ENCODE results near the gene TSHZ1. TPM values are rescaled to one million over a fixed set of nuclear protein-coding genes. Genes with fewer than 3 reads are reported as not detected.

The TSHZ1 gene
- total and polyA plus RNA-seq, 4 donors = 4.2 to 6.6 (median 5.6) TPM

GRCh38 chr18:75337348-75337747, 126.8 kb downstream of the TSHZ1 start:
- Histone ChIP-seq H3K9me3 (ENCODE audit: control insufficient read depth in 4 of 4, low read length in 3 of 4) (no peaks in the 10 kb centered on the region), H3K27me3 (ENCODE audit: control insufficient read depth in 4 of 4, insufficient read depth in 4 of 4, low read length in 3 of 4) (no peaks in the 10 kb centered on the region), H3K9ac (ENCODE audit: low read depth in 1 of 2, low read length in 2 of 2) (no peak overlapping the region), H3K4me3 (ENCODE audit: low read depth in 1 of 3, low read length in 3 of 3) (no peak overlapping the region), H3K4me1 (ENCODE audit: control insufficient read depth in 4 of 4, insufficient read depth in 4 of 4, low read length in 3 of 4) (no peaks in the 10 kb centered on the region), H3K27ac (ENCODE audit: low read depth in 1 of 2, low read length in 2 of 2) (no peak overlapping the region), H3K36me3 (ENCODE audit: control insufficient read depth in 4 of 4, insufficient read depth in 3 of 4, low read depth in 1 of 4, low read length in 3 of 4) (no peaks in the 10 kb centered on the region)
- TF ChIP-seq SP1 (IDR thresholded peaks at IDR 0.05) (no peak), JUND (IDR thresholded peaks at IDR 0.05) (no peak)
- TF ChIP-seq, protein P1, sequence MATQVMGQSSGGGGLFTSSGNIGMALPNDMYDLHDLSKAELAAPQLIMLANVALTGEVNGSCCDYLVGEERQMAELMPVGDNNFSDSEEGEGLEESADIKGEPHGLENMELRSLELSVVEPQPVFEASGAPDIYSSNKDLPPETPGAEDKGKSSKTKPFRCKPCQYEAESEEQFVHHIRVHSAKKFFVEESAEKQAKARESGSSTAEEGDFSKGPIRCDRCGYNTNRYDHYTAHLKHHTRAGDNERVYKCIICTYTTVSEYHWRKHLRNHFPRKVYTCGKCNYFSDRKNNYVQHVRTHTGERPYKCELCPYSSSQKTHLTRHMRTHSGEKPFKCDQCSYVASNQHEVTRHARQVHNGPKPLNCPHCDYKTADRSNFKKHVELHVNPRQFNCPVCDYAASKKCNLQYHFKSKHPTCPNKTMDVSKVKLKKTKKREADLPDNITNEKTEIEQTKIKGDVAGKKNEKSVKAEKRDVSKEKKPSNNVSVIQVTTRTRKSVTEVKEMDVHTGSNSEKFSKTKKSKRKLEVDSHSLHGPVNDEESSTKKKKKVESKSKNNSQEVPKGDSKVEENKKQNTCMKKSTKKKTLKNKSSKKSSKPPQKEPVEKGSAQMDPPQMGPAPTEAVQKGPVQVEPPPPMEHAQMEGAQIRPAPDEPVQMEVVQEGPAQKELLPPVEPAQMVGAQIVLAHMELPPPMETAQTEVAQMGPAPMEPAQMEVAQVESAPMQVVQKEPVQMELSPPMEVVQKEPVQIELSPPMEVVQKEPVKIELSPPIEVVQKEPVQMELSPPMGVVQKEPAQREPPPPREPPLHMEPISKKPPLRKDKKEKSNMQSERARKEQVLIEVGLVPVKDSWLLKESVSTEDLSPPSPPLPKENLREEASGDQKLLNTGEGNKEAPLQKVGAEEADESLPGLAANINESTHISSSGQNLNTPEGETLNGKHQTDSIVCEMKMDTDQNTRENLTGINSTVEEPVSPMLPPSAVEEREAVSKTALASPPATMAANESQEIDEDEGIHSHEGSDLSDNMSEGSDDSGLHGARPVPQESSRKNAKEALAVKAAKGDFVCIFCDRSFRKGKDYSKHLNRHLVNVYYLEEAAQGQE (IDR thresholded peaks at IDR 0.05) = no peak
- WGBS = 90% methylated on average over 7 of the region's 7 CpGs
- DNase-seq (ENCODE audit: low spot score) = no peak

GRCh38 chr18:75338631-75339030, 128.0 kb downstream of the TSHZ1 start:
- TF ChIP-seq GABPA (IDR thresholded peaks at IDR 0.05 in 1 of 2, conservative IDR thresholded peaks at IDR 0.05 in 1 of 2) (no peak), RXRA (IDR thresholded peaks at IDR 0.05) (no peak), EGR1 (IDR thresholded peaks at IDR 0.05; ENCODE audit: low read depth in 2 of 2) (no peak), ZBTB33 (IDR thresholded peaks at IDR 0.05) (no peak), HNF4A (conservative IDR thresholded peaks at IDR 0.05) (no peak), RAD21 (IDR thresholded peaks at IDR 0.05) (no peak), FOXA2 (IDR thresholded peaks at IDR 0.05) (no peak), HNF4G (IDR thresholded peaks at IDR 0.05) (no peak)
- TF ChIP-seq, protein P2, sequence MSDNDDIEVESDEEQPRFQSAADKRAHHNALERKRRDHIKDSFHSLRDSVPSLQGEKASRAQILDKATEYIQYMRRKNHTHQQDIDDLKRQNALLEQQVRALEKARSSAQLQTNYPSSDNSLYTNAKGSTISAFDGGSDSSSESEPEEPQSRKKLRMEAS (IDR thresholded peaks at IDR 0.05) = no peak
- TF ChIP-seq, protein P1 (IDR thresholded peaks at IDR 0.05) = no peak
- TF ChIP-seq, protein P3, sequence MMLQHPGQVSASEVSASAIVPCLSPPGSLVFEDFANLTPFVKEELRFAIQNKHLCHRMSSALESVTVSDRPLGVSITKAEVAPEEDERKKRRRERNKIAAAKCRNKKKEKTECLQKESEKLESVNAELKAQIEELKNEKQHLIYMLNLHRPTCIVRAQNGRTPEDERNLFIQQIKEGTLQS (IDR thresholded peaks at IDR 0.05) = no peak
- TF ChIP-seq, protein P4, sequence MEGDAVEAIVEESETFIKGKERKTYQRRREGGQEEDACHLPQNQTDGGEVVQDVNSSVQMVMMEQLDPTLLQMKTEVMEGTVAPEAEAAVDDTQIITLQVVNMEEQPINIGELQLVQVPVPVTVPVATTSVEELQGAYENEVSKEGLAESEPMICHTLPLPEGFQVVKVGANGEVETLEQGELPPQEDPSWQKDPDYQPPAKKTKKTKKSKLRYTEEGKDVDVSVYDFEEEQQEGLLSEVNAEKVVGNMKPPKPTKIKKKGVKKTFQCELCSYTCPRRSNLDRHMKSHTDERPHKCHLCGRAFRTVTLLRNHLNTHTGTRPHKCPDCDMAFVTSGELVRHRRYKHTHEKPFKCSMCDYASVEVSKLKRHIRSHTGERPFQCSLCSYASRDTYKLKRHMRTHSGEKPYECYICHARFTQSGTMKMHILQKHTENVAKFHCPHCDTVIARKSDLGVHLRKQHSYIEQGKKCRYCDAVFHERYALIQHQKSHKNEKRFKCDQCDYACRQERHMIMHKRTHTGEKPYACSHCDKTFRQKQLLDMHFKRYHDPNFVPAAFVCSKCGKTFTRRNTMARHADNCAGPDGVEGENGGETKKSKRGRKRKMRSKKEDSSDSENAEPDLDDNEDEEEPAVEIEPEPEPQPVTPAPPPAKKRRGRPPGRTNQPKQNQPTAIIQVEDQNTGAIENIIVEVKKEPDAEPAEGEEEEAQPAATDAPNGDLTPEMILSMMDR (IDR thresholded peaks at IDR 0.05; ENCODE audit: low read depth, low read length, missing input control) = no peak
- 85% methylated on average over 13 of the region's 13 CpGs for WGBS
- no peak overlapping the region for H3K9ac ChIP-seq (ENCODE audit: low read depth in 1 of 2, low read length in 2 of 2)
- no peaks in the 10 kb centered on the region for H3K4me1 ChIP-seq (ENCODE audit: control insufficient read depth in 4 of 4, insufficient read depth in 4 of 4, low read length in 3 of 4)
- no peaks in the 10 kb centered on the region for H3K27me3 ChIP-seq (ENCODE audit: control insufficient read depth in 4 of 4, insufficient read depth in 4 of 4, low read length in 3 of 4)
- H3K27ac ChIP-seq (ENCODE audit: low read depth in 1 of 2, low read length in 2 of 2) = no peak overlapping the region
- no peak for DNase-seq (ENCODE audit: low spot score)
- H3K4me3 ChIP-seq (ENCODE audit: low read depth in 1 of 3, low read length in 3 of 3) = no peak overlapping the region
- no peaks in the 10 kb centered on the region for H3K36me3 ChIP-seq (ENCODE audit: control insufficient read depth in 4 of 4, insufficient read depth in 3 of 4, low read depth in 1 of 4, low read length in 3 of 4)
- no peaks in the 10 kb centered on the region for H3K9me3 ChIP-seq (ENCODE audit: control insufficient read depth in 4 of 4, low read length in 3 of 4)
